Ishikawa (cell line): ENCODE data around the gene PLEK.

Experiments used
- CEBPB ChIP-seq: IDR thresholded peaks from 2 replicates; pipeline ENCODE4 v1.6.1; 2012
- CREB1 ChIP-seq: IDR thresholded peaks from 2 replicates; pipeline ENCODE4 v1.6.1; 2012; ENCODE audit warnings: low read depth
- EGR1 ChIP-seq: IDR thresholded peaks from 2 replicates; pipeline ENCODE4 v1.6.1; 2012
- EP300 ChIP-seq: IDR thresholded peaks from 2 replicates; pipeline ENCODE4 v1.6.1; 2012; ENCODE audit warnings: borderline replicate concordance
- FOXM1 ChIP-seq: IDR thresholded peaks from 2 replicates; pipeline ENCODE4 v1.6.1; 2012; ENCODE audit warnings: low read depth, borderline replicate concordance
- MAX ChIP-seq: IDR thresholded peaks from 2 replicates; pipeline ENCODE4 v1.6.1; 2012
- NFIC ChIP-seq: IDR thresholded peaks from 2 replicates; pipeline ENCODE4 v1.6.1; 2012
- RAD21 ChIP-seq: IDR thresholded peaks from 2 replicates; pipeline ENCODE4 v1.6.1; 2012; ENCODE audit warnings: low read depth
- REST ChIP-seq: IDR thresholded peaks from 2 replicates; pipeline ENCODE4 v1.6.1; 2012; ENCODE audit warnings: low read depth, mild to moderate bottlenecking
- TAF1 ChIP-seq: IDR thresholded peaks from 2 replicates; pipeline ENCODE4 v1.6.1; 2012; ENCODE audit warnings: low read depth, mild to moderate bottlenecking
- TCF12 ChIP-seq: IDR thresholded peaks from 2 replicates; pipeline ENCODE4 v1.6.1; 2012; ENCODE audit warnings: low read depth
- TEAD4 ChIP-seq: IDR thresholded peaks from 2 replicates; pipeline ENCODE4 v1.6.1; 2012
- USF1 ChIP-seq: IDR thresholded peaks from 2 replicates; pipeline ENCODE4 v1.6.1; 2012
- YY1 ChIP-seq: IDR thresholded peaks from 2 replicates; pipeline ENCODE4 v1.6.1; 2012; ENCODE audit warnings: low read depth
- ZBTB7A ChIP-seq: IDR thresholded peaks from 2 replicates; pipeline ENCODE4 v1.6.1; 2012; ENCODE audit warnings: low read depth

Gene PLEK

GRCh38 chr2:68428746-68429145 is 63.7 kb downstream of the PLEK start:
- TF ChIP-seq NFIC (no peak), USF1 (no peak), EGR1 (no peak), REST (no peak), ZBTB7A (no peak), FOXM1 (no peak), YY1 (no peak), TEAD4 (no peak), MAX (no peak), CEBPB (no peak), TAF1 (no peak)

- TF ChIP-seq FOXM1: no peak
- no peak for TF ChIP-seq REST
- no peak for TF ChIP-seq USF1
- TF ChIP-seq MAX: no peak
- no peak for TF ChIP-seq EGR1
- no peak for TF ChIP-seq ZBTB7A
- no peak for TF ChIP-seq EP300
Observed at GRCh38 chr2:68429311-68429826, 64.3 kb downstream of the PLEK start.

GRCh38 chr2:68431316-68431972 is 66.4 kb downstream of the PLEK start:
- TF ChIP-seq TEAD4 (no peak), CEBPB (no peak), RAD21 (no peak), FOXM1 (no peak), CREB1 (no peak), YY1 (no peak), NFIC (no peak), REST (no peak), TAF1 (no peak), ZBTB7A (no peak), USF1 (no peak), TCF12 (no peak), MAX (no peak), EGR1 (no peak), EP300 (no peak)
